GM19438 (cell line): Measurements from ENCODE around the gene ZNF628.
A peak's percentile ranks its signal among the peaks of the same experiment; 100 is the strongest.
"Not testable (repeated sequence)": the region's sequence is repeated elsewhere in the genome, so short reads cannot be mapped to it uniquely, and the experiment has no call there.

Source experiments
- ATAC-seq: cut with Tn5 transposase; IDR thresholded peaks from one replicate; pipeline ENCODE4 v1.9.1; 2021; ENCODE audit warnings: low read depth; ENCODE audit not compliant: unreplicated experiment

ZNF628 gene

GRCh38 chr19:55494172-55494761 is 17.9 kb downstream of the ZNF628 start:
- ATAC-seq: no peak

- no peak for ATAC-seq
Measured at GRCh38 chr19:55495646-55496349, 19.4 kb downstream of the ZNF628 start.

- ATAC-seq: not testable (repeated sequence)
Measured at GRCh38 chr19:55496820-55497219, 20.4 kb downstream of the ZNF628 start.

- no peak for ATAC-seq
Measured at GRCh38 chr19:55497763-55498162, 21.3 kb downstream of the ZNF628 start.

- no peak for ATAC-seq
Measured at GRCh38 chr19:55498246-55498840, 21.9 kb downstream of the ZNF628 start.

- no peak for ATAC-seq
Measured at GRCh38 chr19:55500368-55500952, 24.0 kb downstream of the ZNF628 start.

- ATAC-seq: no peak
Measured at GRCh38 chr19:55502197-55502952, 26.0 kb downstream of the ZNF628 start.

GRCh38 chr19:55503157-55503501 is 26.7 kb downstream of the ZNF628 start:
- no peak for ATAC-seq

- ATAC-seq: peak; percentile 86
Measured at GRCh38 chr19:55503502-55504251, 27.3 kb downstream of the ZNF628 start.

- no peak for ATAC-seq
Measured at GRCh38 chr19:55504252-55504603, 27.8 kb downstream of the ZNF628 start.

GRCh38 chr19:55504981-55505380 is 28.6 kb downstream of the ZNF628 start:
- ATAC-seq: no peak

- no peak for ATAC-seq
Measured at GRCh38 chr19:55508120-55508519, 31.7 kb downstream of the ZNF628 start.

GRCh38 chr19:55516878-55517620 is 40.6 kb downstream of the ZNF628 start:
- peak; percentile 98 for ATAC-seq

- ATAC-seq: no peak
Measured at GRCh38 chr19:55519451-55520311, 43.3 kb downstream of the ZNF628 start.

- ATAC-seq: no peak
Measured at GRCh38 chr19:55520691-55521292, 44.4 kb downstream of the ZNF628 start.

- ATAC-seq: no peak
Measured at GRCh38 chr19:55525289-55526101, 49.1 kb downstream of the ZNF628 start.
